Left ventricle myocardium superior (tissue), 1 donor: ENCODE measurements around the gene MYO1A. TPM values are rescaled to one million over a fixed set of nuclear protein-coding genes. Genes with fewer than 3 reads are reported as not detected.
"Not testable (repeated sequence)": the region's sequence is repeated elsewhere in the genome, so short reads cannot be mapped to it uniquely, and the experiment has no call there.

Experiments used
- ATAC-seq: fragments of 200-7000 bp; cut with Tn5 transposase; one replicate; pipeline ENCODE4 v1.9.1; 2020; ENCODE audit warnings: mild to moderate bottlenecking, moderate library complexity
- DNase-seq: peaks from one replicate; pipeline ENCODE4 v3.0.0-alpha.2; 2020
- intact Hi-C: fragments of 100-400 bp; cut with micrococcal nuclease; formaldehyde crosslinking; loops from one replicate; pipeline ENCODE4 v1.11.0; 2022
- total RNA-seq: library from RNA; stranded (reverse); fragmentation: NEBNext Ultra II Directional; extraction: Animal tissue kit (Norgen Biotek cat#: 25700); gene quantifications from one replicate; pipeline ENCODE4 v1.2.1, GENCODE V29; 2021
- donor health status: DM: no; HTN: yes; CAD: no; lungs with severe emphysema.

MYO1A gene
- total RNA-seq, 1 donor from 2014 or later, result not detected

- ATAC-seq, intact Hi-C loops, DNase-seq: not testable (repeated sequence)
Measured at GRCh38 chr12:56985714-56986113, 64.2 kb downstream of the MYO1A start.

GRCh38 chr12:56983386-56983785 is 66.5 kb downstream of the MYO1A start:
- no peak for ATAC-seq
- intact Hi-C loops, result no loop called here
- no peak for DNase-seq

GRCh38 chr12:56982578-56983236 is 67.2 kb downstream of the MYO1A start:
- ATAC-seq, DNase-seq, intact Hi-C loops: not testable (repeated sequence)

GRCh38 chr12:56980941-56981530 is 68.9 kb downstream of the MYO1A start:
- intact Hi-C loops, result no loop called here
- ATAC-seq (no peak), DNase-seq (no peak)

GRCh38 chr12:56980268-56980667 is 69.7 kb downstream of the MYO1A start:
- no peak for ATAC-seq
- intact Hi-C loops, result no loop called here

GRCh38 chr12:56979628-56980027 is 70.3 kb downstream of the MYO1A start:
- DNase-seq (no peak), ATAC-seq (no peak)
- intact Hi-C loops, result no loop called here

More at GRCh38 chr12:56980268-56980667, 69.7 kb downstream of the MYO1A start:
- no peak for DNase-seq

Other genes starting within 250 kb of the MYO1A start
- not detected for gene SDR9C7, start 115.7 kb downstream of the MYO1A start, total RNA-seq
- gene RDH16, start 92.5 kb downstream of the MYO1A start, total RNA-seq, result 0.12 TPM
- gene ZBTB39, start 43.6 kb downstream of the MYO1A start, total RNA-seq, result 3.4 TPM
- gene TAC3, start 33.6 kb downstream of the MYO1A start, total RNA-seq, result not detected
- gene NEMP1, start 28.7 kb upstream of the MYO1A start, total RNA-seq, result 3.7 TPM
- 10.9 TPM for gene NAB2, start 39.0 kb upstream of the MYO1A start, total RNA-seq
- 46.1 TPM for gene STAT6, start 61.2 kb upstream of the MYO1A start, total RNA-seq
- 108 TPM for gene LRP1, start 78.4 kb upstream of the MYO1A start, total RNA-seq
- gene LRP1-AS, start 97.5 kb upstream of the MYO1A start, total RNA-seq, result not detected
- 1.8 TPM for gene NXPH4, start 166.7 kb upstream of the MYO1A start, total RNA-seq
- 33.4 TPM for gene SHMT2, start 179.6 kb upstream of the MYO1A start, total RNA-seq
- 1.4 TPM for gene STAC3, start 201.1 kb upstream of the MYO1A start, total RNA-seq